GM10248 (cell line): ENCODE data around the gene PTPN7.
"Not testable (repeated sequence)": the region's sequence is repeated elsewhere in the genome, so short reads cannot be mapped to it uniquely, and the experiment has no call there.

Experiments used
- CTCF ChIA-PET: fragments of 300-600 bp; sonication (Branson Sonifier 250); formaldehyde crosslinking; extraction: SDS; loops from one replicate; lab custom pipeline; 2021; ENCODE audit warnings: antibody characterized with exemption; lab: Yijun Ruan, JAX
- POLR2A ChIA-PET: fragments of 350-650 bp; sonication (Branson Sonifier 250); formaldehyde crosslinking; extraction: SDS; loops from one replicate; lab custom pipeline; 2020; ENCODE audit warnings: antibody characterized with exemption; lab: Yijun Ruan, JAX
- DNase-seq: peaks from one replicate; pipeline ENCODE4 v3.0.0; 2012; ENCODE audit errors: extremely low spot score
- TF ChIP-seq, protein P1 (sequence below): IDR thresholded peaks from 2 replicates; pipeline ENCODE4 v1.5.1; 2012; ENCODE audit warnings: mild to moderate bottlenecking, low read depth; ENCODE audit errors: extremely low read depth, missing control alignments, control extremely low read depth

The PTPN7 gene

GRCh38 chr1:202184750-202185460 is 24.5 kb upstream of the PTPN7 start:
- TF ChIP-seq, protein P1, sequence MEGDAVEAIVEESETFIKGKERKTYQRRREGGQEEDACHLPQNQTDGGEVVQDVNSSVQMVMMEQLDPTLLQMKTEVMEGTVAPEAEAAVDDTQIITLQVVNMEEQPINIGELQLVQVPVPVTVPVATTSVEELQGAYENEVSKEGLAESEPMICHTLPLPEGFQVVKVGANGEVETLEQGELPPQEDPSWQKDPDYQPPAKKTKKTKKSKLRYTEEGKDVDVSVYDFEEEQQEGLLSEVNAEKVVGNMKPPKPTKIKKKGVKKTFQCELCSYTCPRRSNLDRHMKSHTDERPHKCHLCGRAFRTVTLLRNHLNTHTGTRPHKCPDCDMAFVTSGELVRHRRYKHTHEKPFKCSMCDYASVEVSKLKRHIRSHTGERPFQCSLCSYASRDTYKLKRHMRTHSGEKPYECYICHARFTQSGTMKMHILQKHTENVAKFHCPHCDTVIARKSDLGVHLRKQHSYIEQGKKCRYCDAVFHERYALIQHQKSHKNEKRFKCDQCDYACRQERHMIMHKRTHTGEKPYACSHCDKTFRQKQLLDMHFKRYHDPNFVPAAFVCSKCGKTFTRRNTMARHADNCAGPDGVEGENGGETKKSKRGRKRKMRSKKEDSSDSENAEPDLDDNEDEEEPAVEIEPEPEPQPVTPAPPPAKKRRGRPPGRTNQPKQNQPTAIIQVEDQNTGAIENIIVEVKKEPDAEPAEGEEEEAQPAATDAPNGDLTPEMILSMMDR, result peak; percentile 89
- CTCF ChIA-PET, result interaction anchor here (0.6 to 4.1 kb wide), 16 partner anchors 8 to 1838 kb away, joined by 3 to 31 read pairs (median 5); partner anchors contain the start of genes LGR6 and PTPN7
- DNase-seq, result peak; percentile 69
- POLR2A ChIA-PET, result no interaction called here

DNA sequence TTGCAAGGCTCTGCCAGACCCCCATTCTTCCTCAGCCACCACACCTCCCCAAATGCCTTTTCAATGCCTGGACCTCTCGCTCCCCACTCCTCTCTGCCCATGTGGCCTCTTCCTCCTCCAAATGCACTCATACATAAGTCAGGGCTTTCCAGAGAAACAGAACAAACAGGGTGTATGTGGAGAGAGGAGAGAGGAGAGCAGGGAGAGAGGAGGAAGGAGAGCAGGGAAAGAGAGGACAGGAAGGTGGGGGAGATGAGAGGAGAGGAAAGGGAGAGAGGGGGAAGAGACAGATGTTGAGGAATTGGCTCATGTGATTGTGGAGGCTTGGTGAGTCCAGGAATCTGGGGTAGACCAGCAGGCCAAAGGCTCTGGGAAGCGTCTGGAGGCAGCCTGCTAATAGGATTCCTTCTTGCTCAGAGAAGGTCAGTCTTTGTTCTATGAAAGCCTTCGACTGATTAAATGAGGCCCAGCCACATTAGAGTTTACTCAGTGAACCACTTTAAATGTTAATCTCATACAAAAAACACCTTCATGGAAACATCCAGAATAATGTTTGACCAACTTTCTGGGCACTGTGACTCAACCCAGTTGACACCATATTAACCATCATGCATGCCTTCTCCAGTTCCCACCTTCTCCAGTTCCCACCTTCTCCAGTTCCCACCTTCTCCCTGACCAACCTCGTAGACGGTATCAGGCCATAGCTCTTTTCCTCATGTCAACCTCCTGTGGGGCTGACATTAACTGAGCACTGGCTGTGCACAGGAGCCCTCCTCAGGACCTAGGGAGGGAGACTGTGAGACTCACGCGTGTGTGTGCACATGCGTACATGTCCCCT is 21.9 kb upstream of the PTPN7 start:
- POLR2A ChIA-PET, result interaction anchor here (0.5 kb wide), 1 partner anchor 278 kb away, joined by 9 read pairs; no protein-coding TSS in a partner anchor

DNA sequence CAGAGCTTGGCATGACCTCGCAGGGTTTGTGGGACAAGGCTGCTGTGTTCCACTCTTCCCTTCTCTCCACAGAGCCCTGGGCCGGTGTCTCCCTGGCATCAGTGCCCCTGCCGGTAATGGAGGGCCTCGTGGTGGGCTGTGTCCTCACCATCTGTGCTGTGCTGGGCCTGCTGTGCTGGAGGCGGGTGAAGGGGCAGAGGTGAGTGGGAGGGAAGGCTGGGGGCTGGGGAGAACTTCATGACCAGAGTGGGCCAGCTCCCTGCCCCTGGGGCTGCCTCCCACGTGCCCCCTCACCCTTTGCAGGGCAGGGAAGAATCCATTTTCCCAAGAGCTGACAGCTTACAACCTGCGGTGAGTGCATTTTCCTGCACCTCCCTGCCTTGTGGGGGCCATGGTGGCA is 21.2 kb upstream of the PTPN7 start:
- TF ChIP-seq, protein P1, result no peak
- POLR2A ChIA-PET, result no interaction called here
- DNase-seq, result no peak
- CTCF ChIA-PET, result interaction anchor here (0.7 to 5.6 kb wide), 5 partner anchors 8 to 538 kb away, joined by 3 to 36 read pairs (median 9); partner anchors contain the start of gene LGR6

More for the DNA sequence above, 21.9 kb upstream of the PTPN7 start:
- TF ChIP-seq, protein P1, result no peak
- CTCF ChIA-PET, result interaction anchor here (1.7 to 5.6 kb wide), 4 partner anchors 11 to 44 kb away, joined by 6 to 36 read pairs (median 8); partner anchors contain the start of gene LGR6
- DNase-seq, result no peak

DNA sequence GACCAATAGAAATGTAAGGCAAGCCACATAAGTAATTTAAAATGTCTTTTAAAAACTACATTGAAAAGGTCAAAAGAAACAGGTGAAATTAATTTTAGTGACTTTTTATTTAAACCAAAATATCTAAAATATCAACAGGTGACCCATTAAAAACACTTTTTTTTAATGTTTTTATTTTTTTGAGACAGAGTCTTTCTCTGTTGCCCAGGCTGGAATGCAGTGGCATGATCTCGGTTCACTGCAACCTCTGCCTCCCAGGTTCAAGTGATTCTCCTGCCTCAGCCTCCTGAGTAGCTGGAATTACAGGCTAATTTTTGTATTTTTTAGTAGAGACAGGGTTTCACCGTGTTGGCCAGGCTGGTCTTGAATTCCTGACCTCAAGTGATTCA is 20.3 kb upstream of the PTPN7 start:
- DNase-seq, POLR2A ChIA-PET: not testable (repeated sequence)
- CTCF ChIA-PET, result interaction anchor here (1.2 to 5.6 kb wide), 9 partner anchors 9 to 539 kb away, joined by 3 to 36 read pairs (median 5); partner anchors contain the start of gene LGR6

- ChIA-PET POLR2A (no interaction called here), CTCF (interaction anchor here (0.8 to 5.6 kb wide), 12 partner anchors 10 to 540 kb away, joined by 3 to 36 read pairs (median 5); partner anchors contain the start of genes LGR6 and PTPN7)
- DNase-seq, result peak; percentile 58
- TF ChIP-seq, protein P1, result no peak
Observed at GRCh38 chr1:202179828-202180750, 19.7 kb upstream of the PTPN7 start.

- no peak for DNase-seq
- ChIA-PET CTCF (interaction anchor here (1.0 to 5.2 kb wide), 4 partner anchors 11 to 282 kb away, joined by 3 to 48 read pairs (median 14); partner anchors contain the start of genes LGR6 and PTPN7), POLR2A (no interaction called here)
- TF ChIP-seq, protein P1, result no peak
Observed at GRCh38 chr1:202176949-202177927, 16.8 kb upstream of the PTPN7 start.
